ENCODE results near the gene CFB.
"Not testable (repeated sequence)": the region's sequence is repeated elsewhere in the genome, so short reads cannot be mapped to it uniquely, and the experiment has no call there.

Gene CFB

DNA sequence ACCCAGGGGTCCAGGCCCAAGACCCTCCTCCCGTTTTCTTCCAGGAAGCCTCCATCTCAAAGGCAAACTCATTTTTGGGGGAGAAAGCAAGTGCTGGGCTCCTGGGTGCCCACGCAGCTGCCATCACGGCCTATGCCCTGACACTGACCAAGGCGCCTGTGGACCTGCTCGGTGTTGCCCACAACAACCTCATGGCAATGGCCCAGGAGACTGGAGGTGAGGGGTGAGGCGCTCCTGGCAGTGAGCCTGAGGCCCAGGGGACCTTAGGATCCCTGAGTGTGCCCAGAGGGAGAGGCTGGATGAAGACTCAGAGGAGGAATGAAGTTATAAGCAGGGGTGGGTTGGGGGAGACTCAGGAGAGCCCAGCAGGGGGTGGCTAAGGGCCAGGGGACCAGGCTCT, 50.5 kb downstream of the CFB start:
- H3K4me3 ChIP-seq, H3K27ac ChIP-seq: not testable (repeated sequence)

Measured in skin epidermis (tissue), 12 donors.